Renal pelvis (tissue), 4 donors: ENCODE results near the gene PRTN3. TPM values are rescaled to one million over a fixed set of nuclear protein-coding genes. Genes with fewer than 3 reads are reported as not detected.
"Not testable (repeated sequence)": the region's sequence is repeated elsewhere in the genome, so short reads cannot be mapped to it uniquely, and the experiment has no call there.

Source experiments
- DNase-seq: peaks from one replicate; pipeline ENCODE4 v3.0.0-alpha.2; 2013
- polyA plus RNA-seq, 3 donors: library from polyadenylated mRNA; unstranded; fragments of 120-200 nt; gene quantifications; one replicate each; pipeline ENCODE4 v1.2.1, GENCODE V29; 2013; ENCODE audit not compliant: insufficient read length in 3 of 3

PRTN3 gene
- polyA plus RNA-seq, 3 donors: 1.2 to 2.0 (median 1.4) TPM

- not testable (repeated sequence) for DNase-seq
Measured at GRCh38 chr19:877992-878660, 37.3 kb downstream of the PRTN3 start.

- DNase-seq: not testable (repeated sequence)
Measured at GRCh38 chr19:878751-879561, 38.2 kb downstream of the PRTN3 start.

- no peak for DNase-seq
Measured at GRCh38 chr19:879711-880438, 39.1 kb downstream of the PRTN3 start.

GRCh38 chr19:881385-882071 is 40.7 kb downstream of the PRTN3 start:
- DNase-seq: no peak

GRCh38 chr19:882871-883497 is 42.2 kb downstream of the PRTN3 start:
- no peak for DNase-seq

GRCh38 chr19:883661-884211 is 42.9 kb downstream of the PRTN3 start:
- DNase-seq: no peak

- no peak for DNase-seq
Measured at GRCh38 chr19:884420-885211, 43.8 kb downstream of the PRTN3 start.

GRCh38 chr19:885536-886224 is 44.9 kb downstream of the PRTN3 start:
- DNase-seq: no peak

GRCh38 chr19:887072-887471 is 46.3 kb downstream of the PRTN3 start:
- DNase-seq: no peak

- no peak for DNase-seq
Measured at GRCh38 chr19:887599-887998, 46.8 kb downstream of the PRTN3 start.

- no peak for DNase-seq
Measured at GRCh38 chr19:888581-889385, 48.0 kb downstream of the PRTN3 start.

GRCh38 chr19:889662-890295 is 49.0 kb downstream of the PRTN3 start:
- DNase-seq: no peak

GRCh38 chr19:890831-891230 is 50.0 kb downstream of the PRTN3 start:
- DNase-seq: no peak

- DNase-seq: not testable (repeated sequence)
Measured at GRCh38 chr19:891421-892200, 50.8 kb downstream of the PRTN3 start.

- no peak for DNase-seq
Measured at GRCh38 chr19:892243-892893, 51.6 kb downstream of the PRTN3 start.

GRCh38 chr19:892894-893689 is 52.3 kb downstream of the PRTN3 start, which contains the start of the genes MED16 and RNU6-9:
TSS of gene MED16 (minus strand) at chr19:893187. CDS start at chr19:891131, 2,056 bp downstream.
TSS of gene RNU6-9 (plus strand) at chr19:893484.
- peak; percentile 92 for DNase-seq
